Fibroblast of skin of left quadriceps (primary cell): ENCODE results near the gene GUCA2B.

Experiments
- DNase-seq, 2 experiments: peaks; one replicate each; pipeline ENCODE4 v3.0.0-alpha.2; 2013; ENCODE audit warnings: low read depth in 2 of 2

The GUCA2B gene

DNA sequence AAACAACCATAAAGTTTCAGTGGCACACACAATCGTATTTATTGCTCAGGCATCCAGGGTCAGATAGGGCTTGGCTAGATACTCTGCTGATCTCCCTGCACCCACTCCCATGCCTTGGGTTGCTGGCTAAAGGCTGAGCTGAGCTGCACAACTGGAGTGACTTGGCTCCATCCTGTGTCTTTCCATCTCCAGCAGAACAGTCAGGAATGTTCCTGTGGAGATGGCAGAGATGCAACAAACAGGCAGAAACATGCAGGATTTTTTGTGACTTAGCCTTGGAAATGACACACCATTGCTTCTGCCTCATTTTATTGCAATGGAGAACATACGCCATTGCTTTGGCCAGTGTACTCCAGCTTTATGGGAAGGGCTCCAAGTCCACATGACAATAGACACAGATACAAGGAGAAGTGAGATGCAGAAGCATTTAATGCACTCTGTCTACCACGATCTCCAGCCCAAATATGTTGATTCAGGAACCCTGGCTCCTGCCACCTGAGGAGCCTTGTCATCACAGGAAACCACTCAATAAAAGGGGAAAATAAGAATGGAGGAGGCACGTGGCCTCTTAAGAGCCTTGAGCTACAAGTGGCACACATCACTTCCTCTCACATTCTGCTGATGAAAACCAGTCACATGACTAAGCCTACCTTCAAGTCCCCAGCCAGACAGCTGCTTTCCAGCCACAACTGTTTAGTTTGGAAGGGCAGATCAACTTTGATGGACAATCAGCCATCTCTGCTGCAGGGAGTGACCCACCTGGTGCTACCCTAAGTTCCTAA is 10.1 kb upstream of the GUCA2B start:
- DNase-seq = no peak

DNA sequence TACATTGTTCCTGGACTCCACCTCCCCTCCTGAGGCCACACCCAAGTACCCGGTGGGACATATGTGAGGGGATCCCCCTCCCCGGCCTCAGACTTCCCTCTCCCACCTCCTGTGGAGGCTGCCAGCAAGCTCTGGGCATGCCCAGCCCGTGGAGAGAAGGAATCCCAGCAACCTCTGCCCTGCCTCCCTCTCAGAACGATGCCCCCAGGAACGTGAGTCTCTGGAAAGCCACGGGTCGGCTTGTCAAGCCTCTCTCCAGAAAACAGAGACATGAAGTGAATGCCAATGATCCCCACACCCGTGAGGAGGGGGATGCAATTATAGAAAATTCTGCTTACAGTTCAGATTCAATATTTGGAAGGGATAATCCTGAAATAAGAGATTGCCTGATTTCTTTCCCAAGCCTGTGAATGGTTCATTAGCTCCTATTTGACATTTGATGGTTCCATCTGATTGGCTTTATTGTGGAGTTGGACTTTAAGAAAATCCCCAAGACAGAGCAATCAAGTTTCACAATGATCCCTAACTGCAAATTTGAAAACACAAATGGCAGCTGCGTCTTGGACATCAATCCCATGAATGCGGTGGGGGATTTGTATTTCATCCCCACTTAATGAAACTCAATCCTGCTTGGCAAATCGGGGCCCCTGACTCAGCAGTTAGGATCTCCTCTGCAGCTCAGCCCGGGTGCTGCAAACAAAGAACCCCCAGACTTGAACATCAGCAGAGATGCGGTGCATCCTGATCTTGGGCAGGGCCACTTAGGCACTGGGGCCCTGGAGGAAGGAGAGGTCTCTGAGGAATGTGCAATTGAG is 9.1 kb upstream of the GUCA2B start:
- DNase-seq = no peak

GRCh38 chr1:42144711-42145388 is 8.4 kb upstream of the GUCA2B start:
- DNase-seq = no peak

GRCh38 chr1:42145389-42145716 is 7.9 kb upstream of the GUCA2B start:
- DNase-seq = no peak

- no peak for DNase-seq
Measured at GRCh38 chr1:42145764-42146625, 7.2 kb upstream of the GUCA2B start.

DNA sequence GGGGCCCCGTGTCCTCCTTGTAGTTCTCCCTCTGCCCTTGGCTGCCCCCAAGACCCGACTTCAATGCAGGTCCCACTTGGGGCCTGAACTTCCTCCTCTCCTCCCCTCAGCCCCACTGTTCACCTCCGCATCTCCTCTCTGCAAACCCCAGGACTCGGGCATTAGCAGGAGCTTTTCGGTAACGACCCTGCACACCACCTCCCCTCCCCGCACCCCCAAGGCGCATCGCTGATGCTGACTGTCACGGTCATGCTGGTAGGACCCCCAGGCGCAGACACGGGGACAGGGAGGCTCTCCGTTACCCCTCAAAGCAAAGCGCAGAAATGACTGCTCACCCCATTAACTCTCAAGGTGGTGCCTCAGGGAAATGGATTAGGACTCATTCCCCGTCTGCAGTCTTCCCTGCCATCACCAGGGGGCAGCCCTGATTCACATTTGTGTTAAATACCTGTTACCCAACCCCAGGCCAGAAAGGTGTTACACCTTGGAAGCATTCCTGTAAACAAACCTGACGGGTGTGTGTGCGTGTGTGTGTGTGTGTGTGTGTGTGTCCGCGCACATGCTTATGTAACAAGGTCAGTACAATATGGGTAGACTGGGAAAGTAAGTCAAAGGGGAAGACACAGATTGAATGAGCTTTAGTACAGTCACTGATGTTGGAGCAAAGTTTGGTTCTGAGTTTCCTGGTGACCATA is 6.4 kb upstream of the GUCA2B start:
- DNase-seq = peak; percentile 18 to 23

GRCh38 chr1:42148166-42148565 is 5.0 kb upstream of the GUCA2B start:
- no peak for DNase-seq

DNA sequence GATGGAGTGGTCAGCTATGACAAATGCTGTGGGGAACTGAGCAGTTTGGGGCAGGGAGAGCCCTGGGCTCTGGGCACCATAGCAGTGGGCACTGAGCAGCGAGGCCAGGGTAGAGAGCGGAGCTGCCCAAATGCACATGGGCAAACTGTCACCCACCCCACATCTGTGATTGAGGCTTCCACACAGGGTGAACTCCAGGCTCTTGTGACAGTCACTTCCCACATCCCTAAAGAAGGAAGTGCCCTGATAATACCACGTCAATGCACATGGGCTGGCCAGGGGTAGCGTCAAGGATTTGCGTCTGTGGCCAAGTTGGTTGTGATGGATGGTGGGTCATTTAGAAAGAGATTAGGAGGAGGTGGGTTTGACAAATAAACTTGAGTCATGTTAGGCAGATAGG is 2.6 kb upstream of the GUCA2B start:
- DNase-seq = no peak

DNA sequence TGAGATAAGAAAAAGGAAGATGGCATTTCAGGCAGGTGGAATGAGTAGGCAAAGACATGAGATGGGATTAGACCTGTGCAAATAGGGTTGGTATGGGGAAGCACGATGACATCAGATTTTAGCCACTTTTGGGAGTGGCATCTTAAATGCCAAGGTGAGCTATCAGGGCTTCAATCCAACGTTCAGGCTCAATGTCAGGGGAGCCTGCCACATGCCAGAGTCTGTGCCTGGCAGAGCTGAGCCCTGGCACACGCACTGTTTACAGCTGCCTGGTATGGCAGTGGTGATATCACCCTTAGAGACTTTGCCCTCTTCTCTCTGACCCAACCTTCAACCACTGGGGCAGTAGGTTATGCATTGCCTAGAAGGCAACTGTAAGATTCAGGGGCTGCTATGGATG is 1.1 kb upstream of the GUCA2B start:
- no peak for DNase-seq

DNA sequence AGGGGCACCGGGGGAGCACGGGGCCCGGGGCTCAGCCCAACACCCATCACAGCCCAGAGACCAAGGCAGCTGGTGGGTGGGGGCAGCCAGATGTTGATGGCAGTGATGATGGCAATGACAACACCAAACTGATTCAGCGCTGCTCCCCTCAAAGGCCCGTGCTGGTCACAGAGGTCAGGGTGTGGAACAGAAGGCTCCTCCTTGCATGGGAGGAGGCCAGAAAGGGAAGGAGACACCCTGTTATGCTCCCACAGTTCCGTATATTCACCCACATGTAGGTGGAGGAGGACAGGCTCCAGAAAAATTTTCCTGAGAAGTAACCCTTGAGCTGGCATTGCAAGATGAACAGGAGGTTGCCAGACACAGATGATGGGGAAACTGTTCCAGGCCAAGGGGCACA is 414 bp downstream of the GUCA2B start:
- no peak for DNase-seq

GRCh38 chr1:42154685-42155084 is 1.5 kb downstream of the GUCA2B start:
- no peak for DNase-seq

DNA sequence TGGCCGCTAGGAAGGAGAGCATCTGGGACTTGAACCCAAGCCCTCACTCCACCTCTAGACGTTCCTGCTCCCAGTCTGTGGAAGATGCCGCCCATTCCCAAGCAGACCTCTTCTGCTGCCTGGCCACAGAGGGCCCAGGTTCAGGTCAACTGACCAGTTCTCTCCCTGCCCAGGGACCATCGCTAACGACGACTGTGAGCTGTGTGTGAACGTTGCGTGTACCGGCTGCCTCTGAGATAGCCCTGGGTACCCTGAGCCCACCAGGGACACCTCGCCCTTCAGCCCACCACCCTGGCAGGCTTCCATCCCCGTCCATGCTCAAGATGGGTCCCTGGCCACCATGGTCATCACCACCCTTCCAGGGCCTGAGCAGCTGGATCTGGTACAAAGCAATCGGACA is 2.2 kb downstream of the GUCA2B start:
- no peak for DNase-seq

DNA sequence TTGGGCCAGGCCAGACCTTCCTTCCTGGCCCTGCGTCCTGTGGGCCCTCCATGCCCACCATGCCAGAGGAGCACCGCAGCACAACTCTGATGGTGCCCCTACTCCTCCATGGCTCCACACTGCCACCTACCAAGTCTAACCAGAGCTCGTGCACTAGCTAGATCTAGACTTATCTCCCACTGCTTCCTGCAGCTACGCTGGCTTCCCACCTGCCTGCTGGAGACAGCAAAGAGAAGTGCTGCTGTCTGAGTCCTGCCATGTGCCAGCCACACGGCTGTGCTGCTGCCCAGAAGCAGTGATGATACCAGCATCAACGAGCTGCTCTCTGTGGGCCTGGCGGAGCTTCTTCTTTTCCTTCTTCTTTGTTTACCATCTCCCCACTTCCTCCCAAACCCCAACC is 4.5 kb downstream of the GUCA2B start:
- no peak for DNase-seq

DNA sequence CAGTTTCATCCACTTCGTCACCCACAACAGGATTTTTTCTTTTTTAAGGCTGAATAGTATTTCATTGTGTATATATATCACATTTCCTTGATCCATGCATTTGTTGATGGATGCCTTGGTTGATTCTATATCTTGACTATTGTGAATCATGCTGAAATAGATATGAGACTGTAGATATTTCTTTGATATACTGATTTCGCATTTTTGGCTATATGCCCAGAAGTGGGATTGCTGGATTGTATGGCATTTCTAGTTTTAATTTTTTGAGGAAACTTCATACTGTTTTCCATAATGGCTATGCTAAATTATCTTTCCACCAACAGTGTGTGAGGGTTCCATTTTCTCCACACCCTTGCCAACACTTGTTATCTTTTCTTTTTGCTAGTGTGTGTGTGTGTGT is 5.0 kb downstream of the GUCA2B start:
- DNase-seq = peak in 1 of 2 experiments; percentile 4

- DNase-seq = no peak
Measured at GRCh38 chr1:42162181-42162580, 9.0 kb downstream of the GUCA2B start.

GRCh38 chr1:42163114-42163513 is 9.9 kb downstream of the GUCA2B start:
- DNase-seq = no peak

DNA sequence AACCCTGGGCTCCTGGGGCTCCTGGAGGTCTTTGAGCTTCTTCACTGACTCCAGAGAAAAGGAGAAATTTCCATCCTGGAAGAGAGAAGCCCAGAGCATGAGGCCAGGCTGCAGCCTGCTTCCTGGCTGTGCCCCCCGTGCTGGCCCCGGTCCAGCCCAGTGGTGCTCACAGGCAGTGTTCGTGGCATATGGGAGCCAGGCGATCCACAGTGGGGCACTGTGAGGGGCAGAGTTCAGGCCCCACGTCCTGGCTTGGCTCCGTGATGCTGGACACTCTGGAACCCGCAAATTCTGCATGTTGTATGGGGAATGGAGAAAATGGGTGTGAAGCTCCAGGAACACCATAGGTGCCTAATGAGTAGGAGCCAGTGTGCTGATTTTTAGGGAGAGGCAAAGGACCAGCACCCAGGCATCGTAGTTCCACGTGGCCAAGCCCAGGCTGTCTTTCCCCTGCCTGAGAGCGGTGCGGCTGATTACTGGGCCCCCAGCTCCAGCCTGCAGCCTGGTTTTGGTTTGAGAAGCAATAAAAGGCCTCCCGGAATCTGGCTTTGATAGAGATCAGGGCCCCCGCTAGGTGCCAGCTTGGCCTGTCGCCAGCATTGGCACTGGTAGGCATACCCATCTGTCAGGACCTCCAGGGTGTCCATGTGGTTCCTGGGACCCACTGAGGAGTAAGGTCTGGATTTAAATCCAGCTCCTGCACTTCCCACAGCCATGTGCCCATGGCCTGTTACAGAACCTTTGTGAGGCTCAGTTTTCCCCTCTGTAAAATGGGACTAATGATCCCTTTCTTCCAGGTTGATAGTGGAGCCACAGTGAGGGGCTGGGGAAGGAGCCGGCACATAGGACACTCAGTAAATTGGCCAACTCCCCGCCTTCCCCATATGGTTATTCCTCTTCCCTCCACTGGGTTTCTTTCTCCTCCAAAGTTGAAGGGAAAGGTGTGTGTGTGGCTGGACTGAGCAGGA is 10.6 kb downstream of the GUCA2B start:
- DNase-seq = no peak

DNA sequence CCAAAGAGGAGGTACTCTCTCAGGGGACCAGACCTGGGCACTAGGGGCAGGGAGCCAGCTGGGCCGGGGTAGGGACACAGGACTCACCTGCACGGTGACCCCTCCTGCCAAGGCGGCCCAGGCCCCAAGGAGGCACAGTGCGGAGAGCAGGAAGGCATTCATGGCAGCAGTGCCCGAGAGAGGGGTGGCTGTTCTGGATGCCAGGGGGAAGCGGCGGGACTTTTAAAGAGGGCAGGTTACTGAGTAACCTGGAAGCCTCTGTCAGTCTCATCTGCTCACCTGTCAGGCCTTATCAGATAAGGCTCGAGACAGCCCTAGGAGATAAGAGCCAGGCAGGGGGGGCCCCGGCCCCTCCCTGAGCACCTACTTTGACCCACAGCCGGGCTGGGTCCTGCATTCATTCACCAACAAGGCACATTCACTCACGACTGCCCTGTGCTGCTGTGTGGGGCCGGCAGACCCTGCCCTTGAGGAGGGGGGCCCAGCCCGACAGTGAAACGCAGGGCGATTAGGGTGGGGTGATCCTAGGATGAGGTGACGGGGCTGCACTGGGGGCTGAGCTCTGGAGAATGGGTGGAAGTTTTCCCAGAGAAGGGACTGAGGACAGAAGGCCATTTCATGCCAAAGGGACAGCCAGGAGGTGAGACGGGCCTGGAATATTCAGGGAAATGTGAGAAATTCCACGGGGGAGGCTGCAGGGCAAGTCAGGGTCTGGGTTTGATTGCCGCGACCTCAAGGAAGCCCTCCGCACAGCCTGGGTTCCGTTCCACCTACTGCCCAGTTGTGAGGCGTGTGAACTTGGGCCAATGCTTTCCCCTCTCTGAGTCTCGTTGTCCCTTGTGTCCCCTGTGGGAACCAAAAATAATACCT is 11.6 kb downstream of the GUCA2B start, which contains the start of gene GUCA2A:
TSS of gene GUCA2A (minus strand) at position 195 of the 870 bp plus-strand sequence. CDS start at position 162, 33 bp downstream.
- DNase-seq = no peak
